T-helper 1 cell treated with Interleukin-12 subunit alpha and Interleukin-12 subunit beta and Interleukin-4 antibody, amounts not matched to agents 30 μg/mL and 1 μg/mL, for 36 hours (primary cell): ENCODE measurements around the gene ADNP2.

Experiments used
- H3K27ac Mint-ChIP-seq: one replicate; pipeline ENCODE4 v1.8.0; 2021; ENCODE audit warnings: mild to moderate bottlenecking, mixed read lengths
- H3K27me3 Mint-ChIP-seq: one replicate; pipeline ENCODE4 v1.8.0; 2021; ENCODE audit warnings: low read depth, mixed read lengths
- H3K36me3 Mint-ChIP-seq: one replicate; pipeline ENCODE4 v1.8.0; 2021; ENCODE audit warnings: low read depth, mixed read lengths
- H3K4me1 Mint-ChIP-seq: one replicate; pipeline ENCODE4 v1.8.0; 2021; ENCODE audit warnings: low read depth, mixed read lengths
- H3K4me3 Mint-ChIP-seq: one replicate; pipeline ENCODE4 v1.8.0; 2021; ENCODE audit warnings: mild to moderate bottlenecking, moderate library complexity, mixed read lengths
- H3K9me3 Mint-ChIP-seq: one replicate; pipeline ENCODE4 v1.8.0; 2021; ENCODE audit warnings: mixed read lengths

ADNP2 gene

DNA sequence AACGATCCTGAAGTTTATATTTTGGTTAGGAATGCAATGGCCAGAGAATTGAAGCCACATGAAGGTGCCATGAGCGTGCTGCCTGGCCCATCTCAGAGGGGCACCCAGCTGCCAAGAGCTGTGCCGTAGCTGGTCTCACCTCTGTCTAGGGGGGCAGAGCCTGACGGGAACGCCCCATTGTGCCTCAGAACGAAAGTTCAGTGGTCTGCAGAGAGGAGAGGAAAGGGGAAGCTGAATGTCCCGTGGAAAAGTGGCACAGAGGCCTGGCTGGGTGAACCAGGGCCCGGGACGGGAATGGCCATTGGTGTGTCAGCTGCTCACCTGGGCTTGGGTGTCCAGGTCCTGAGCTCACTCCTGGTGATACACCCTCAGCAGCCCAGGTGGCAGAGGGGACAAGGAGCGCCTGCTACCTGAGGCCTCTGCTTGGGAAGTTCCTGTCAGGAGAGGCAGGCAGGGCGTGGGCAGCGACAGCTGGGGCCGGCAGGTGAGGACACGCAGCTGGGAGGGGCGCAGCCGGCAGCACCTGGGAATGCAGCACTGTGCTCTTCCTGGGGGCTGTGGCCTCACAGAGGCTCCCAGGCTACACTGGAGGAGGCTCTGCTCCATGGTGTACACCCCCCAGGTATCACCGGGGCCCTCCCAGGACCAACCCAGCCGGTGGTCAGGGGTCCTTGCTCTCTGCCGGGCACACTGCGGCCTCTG, 70.9 kb downstream of the ADNP2 start:
- H3K9me3 Mint-ChIP-seq = no peaks in the 10 kb centered on the region
- no peak overlapping the region for H3K4me3 Mint-ChIP-seq
- H3K4me1 Mint-ChIP-seq = peaks cover 3% of the 10 kb centered on the region

DNA sequence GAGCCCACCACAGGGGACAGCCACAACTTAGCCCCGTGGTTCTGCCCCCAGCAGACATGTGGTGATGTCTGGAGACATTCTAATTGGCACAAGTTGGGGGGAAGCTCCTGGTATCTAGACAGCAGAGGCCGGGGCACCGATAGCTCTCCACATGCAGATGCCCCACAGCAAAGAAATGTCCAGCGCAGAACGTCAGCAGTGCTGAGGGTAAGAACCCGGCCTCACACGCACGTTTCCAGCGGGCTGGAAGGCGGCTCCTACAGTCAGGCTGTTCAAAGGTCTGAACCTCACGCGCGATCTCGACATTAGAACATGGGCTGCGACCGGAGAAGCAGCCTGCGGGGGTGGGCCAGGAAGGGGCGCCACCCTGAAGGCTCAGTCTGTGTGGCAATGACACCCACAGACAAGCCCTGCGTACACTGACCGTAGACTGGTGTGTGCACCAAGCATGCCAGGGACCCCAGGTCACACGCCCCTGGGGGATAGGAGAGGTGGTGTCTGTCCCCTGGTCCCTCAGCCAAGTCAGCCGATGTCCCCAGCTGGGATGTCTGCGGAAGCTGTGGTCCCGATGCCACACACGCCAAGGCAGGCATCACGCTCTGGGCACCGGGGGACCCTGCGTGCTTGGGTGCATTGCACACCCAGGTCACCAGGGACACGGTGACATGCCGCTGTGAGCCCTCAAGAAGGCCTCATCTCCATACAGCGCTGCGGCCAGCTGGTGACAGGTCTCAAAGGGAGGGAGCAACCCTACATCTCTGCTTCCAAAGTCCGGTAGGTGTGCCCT, 71.9 kb downstream of the ADNP2 start:
- H3K4me3 Mint-ChIP-seq = no peak overlapping the region
- H3K27ac Mint-ChIP-seq = no peak overlapping the region
- no peaks in the 10 kb centered on the region for H3K9me3 Mint-ChIP-seq
- no peaks in the 10 kb centered on the region for H3K36me3 Mint-ChIP-seq
- peaks cover 4% of the 10 kb centered on the region for H3K27me3 Mint-ChIP-seq
- no peaks in the 10 kb centered on the region for H3K4me1 Mint-ChIP-seq

More for the DNA sequence above, 70.9 kb downstream of the ADNP2 start:
- H3K36me3 Mint-ChIP-seq = no peaks in the 10 kb centered on the region
- H3K27me3 Mint-ChIP-seq = peaks cover 4% of the 10 kb centered on the region
- no peak overlapping the region for H3K27ac Mint-ChIP-seq

DNA sequence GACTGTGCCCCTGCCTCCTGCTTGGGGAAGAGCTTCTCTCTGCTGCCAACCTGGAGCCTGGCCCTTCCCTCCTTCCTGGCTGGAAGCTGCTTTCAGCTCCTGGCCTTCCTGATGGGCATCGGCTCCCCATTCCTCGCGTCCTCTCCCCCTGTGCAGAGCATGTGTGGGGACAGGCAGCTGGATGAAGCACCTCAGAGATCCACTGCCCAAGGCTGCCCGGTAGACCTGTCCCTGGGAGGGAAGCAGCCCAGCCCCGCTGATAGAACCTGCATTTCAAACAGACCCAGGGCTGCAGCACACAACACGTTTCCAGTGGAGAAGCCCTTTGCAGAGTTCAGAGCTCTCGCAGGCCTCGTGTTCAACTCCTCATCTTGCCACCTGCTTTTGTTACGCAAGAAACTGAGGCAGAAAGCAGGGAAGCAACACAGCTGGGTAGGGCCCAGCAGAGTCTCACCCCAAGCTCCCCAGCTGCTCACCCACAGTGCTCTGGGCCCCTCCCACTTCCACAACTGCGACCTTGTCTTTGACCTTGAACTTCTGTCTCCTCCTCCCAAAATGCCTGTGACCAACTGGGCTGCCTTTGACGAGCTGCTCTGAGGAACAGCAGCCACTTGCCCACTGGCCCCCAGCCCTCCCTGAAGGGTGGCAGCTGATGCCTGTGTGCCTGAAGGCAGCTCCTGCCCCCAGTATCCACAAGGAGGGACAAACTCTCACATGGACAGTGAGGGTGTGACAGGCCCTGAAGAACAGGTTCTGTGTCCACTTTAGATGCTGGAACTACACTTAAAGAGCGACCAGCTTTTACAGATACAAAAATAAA, 72.8 kb downstream of the ADNP2 start:
- H3K4me1 Mint-ChIP-seq = no peaks in the 10 kb centered on the region
- no peaks in the 10 kb centered on the region for H3K9me3 Mint-ChIP-seq

DNA sequence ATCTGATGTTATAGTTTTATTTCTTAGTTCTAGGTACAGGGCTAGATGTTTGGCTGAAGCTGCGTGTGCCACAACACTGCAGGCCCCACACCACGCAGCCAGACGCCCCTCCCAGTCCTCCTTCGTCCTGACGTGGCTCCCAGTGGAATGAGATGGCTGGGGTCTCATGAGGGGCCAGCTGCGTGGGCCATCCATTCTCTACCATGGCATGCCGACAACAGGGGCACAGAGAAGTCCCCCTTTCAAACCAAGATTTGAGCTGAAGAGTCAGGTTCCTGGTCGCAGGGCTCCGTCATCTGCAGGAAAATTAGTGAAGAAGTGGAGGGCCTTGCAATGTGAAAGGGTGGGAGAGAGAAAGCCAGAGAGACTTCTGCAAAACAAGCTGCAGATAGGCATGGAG, 73.8 kb downstream of the ADNP2 start:
- no peaks in the 10 kb centered on the region for H3K4me1 Mint-ChIP-seq
- H3K27me3 Mint-ChIP-seq = no peaks in the 10 kb centered on the region
- H3K4me3 Mint-ChIP-seq = no peak overlapping the region
- no peaks in the 10 kb centered on the region for H3K36me3 Mint-ChIP-seq
- no peak overlapping the region for H3K27ac Mint-ChIP-seq
- H3K9me3 Mint-ChIP-seq = no peaks in the 10 kb centered on the region

More for the DNA sequence above, 72.8 kb downstream of the ADNP2 start:
- Mint-ChIP-seq H3K4me3 (no peak overlapping the region), H3K27ac (no peak overlapping the region), H3K27me3 (no peaks in the 10 kb centered on the region), H3K36me3 (no peaks in the 10 kb centered on the region)

DNA sequence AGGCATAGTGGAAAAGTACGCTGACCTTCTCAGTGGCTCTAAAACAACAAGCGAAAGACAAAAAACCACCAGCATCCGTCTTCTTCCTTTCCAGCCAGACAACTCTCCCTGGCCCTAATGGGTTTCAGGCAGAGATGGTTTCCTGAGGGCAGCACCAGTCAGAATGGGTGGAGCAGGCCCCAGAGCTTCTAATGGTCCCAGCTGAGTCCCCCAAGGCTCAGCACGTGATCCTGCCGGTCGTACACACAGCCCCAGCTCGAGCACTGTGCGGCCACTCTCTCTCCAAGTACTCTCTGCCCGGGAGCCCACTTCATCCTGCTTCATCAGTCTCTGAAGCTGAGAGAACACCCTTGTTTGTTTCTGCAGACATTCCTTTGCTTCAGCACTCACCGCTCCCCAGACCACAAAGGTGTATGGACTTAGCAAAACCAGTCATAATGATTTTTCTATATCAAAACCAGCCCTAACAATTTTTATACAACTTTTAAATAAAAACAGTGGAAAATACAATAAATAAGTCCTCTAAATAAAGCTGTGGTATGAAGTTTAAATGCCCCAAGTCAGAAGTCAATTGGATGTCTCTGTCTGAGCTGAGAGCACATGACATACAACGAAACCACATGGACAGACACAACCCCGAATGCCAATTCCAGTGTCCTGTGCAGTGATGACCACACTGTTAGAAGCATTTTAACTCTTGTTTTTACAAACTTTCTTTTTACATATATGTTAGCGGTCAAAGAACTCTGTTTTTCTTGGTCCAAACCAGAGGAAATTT, 74.4 kb downstream of the ADNP2 start:
- Mint-ChIP-seq H3K36me3 (no peaks in the 10 kb centered on the region), H3K4me3 (no peak overlapping the region), H3K27me3 (no peaks in the 10 kb centered on the region), H3K27ac (no peak overlapping the region), H3K9me3 (no peaks in the 10 kb centered on the region), H3K4me1 (no peaks in the 10 kb centered on the region)

DNA sequence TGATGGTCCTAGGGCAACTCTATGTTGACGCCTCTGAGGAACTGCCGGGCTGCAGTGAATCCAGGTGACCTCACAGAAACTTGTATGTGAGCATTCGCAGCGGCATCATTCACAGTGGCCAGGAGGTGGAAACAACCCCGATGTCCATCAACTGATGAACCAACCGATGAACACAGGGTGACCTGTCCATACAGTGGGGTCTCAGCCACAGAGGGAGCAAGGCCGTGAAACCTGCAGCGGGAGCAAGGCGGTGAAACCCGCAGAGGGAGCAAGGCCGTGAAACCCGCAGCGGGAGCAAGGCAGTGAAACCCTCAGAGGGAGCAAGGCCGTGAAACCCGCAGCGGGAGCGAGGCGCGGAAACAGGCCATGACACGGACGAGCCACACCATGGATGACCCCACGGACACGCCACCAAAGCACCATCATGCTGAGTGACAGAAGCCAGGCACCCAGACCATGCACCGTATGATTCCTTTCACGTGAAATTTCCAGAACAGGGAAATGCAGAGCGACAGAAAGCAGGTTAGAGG, 75.2 kb downstream of the ADNP2 start:
- Mint-ChIP-seq H3K4me3 (no peak overlapping the region), H3K36me3 (no peaks in the 10 kb centered on the region), H3K9me3 (no peaks in the 10 kb centered on the region), H3K27ac (no peak overlapping the region), H3K27me3 (no peaks in the 10 kb centered on the region), H3K4me1 (no peaks in the 10 kb centered on the region)

DNA sequence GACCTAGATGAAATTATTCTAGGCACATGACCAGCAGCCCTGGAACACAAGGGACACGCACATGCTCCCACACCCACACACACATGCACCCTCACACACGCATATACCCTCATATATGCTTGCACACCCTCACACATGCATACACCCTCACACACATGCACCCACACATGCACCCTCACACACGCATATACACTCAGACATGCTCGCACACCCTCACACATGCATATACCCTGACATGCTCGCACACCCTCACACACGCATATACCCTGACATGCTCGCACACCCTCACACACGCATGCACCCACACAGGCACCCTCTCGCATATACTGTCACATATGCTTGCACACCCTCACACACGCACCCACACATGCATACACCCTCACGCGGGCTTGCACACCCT, 76.5 kb downstream of the ADNP2 start:
- Mint-ChIP-seq H3K4me1 (no peaks in the 10 kb centered on the region), H3K27ac (no peak overlapping the region), H3K36me3 (no peaks in the 10 kb centered on the region), H3K4me3 (no peak overlapping the region), H3K9me3 (no peaks in the 10 kb centered on the region), H3K27me3 (no peaks in the 10 kb centered on the region)

DNA sequence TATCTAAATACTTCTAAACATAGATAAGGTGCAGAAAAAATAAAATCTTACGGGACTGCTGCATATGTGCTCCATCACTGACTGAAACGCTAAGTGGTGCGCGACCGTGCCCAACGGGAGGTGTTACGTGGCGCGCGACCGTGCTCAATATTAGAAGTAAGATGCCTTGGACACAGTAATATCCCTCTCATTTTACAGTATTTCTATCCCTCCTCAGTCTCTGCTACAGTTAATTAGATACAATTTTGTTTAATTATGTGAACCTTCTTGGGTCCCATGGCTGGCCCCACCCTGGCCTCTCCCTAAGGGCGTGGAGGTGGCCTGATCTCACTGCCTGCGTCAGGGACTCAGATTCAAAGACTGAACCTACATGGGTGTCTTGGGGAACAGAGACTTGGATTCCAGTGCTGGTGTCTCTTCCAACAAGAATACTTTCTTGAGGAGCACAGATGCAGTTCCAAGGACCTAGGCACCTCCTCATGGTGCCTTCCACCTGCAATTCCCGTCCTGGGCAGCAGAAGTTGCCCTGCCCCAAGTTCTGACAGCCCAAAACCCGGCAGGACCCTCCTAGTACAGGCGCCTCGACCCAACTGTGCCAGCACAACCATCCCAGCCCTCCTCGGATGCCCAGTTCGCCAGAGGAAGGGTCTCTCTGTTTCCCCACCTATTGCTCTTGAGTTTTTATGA, 79.0 kb downstream of the ADNP2 start:
- Mint-ChIP-seq H3K27me3 (no peaks in the 10 kb centered on the region), H3K36me3 (no peaks in the 10 kb centered on the region), H3K4me3 (no peak overlapping the region), H3K27ac (no peak overlapping the region), H3K9me3 (no peaks in the 10 kb centered on the region), H3K4me1 (no peaks in the 10 kb centered on the region)

DNA sequence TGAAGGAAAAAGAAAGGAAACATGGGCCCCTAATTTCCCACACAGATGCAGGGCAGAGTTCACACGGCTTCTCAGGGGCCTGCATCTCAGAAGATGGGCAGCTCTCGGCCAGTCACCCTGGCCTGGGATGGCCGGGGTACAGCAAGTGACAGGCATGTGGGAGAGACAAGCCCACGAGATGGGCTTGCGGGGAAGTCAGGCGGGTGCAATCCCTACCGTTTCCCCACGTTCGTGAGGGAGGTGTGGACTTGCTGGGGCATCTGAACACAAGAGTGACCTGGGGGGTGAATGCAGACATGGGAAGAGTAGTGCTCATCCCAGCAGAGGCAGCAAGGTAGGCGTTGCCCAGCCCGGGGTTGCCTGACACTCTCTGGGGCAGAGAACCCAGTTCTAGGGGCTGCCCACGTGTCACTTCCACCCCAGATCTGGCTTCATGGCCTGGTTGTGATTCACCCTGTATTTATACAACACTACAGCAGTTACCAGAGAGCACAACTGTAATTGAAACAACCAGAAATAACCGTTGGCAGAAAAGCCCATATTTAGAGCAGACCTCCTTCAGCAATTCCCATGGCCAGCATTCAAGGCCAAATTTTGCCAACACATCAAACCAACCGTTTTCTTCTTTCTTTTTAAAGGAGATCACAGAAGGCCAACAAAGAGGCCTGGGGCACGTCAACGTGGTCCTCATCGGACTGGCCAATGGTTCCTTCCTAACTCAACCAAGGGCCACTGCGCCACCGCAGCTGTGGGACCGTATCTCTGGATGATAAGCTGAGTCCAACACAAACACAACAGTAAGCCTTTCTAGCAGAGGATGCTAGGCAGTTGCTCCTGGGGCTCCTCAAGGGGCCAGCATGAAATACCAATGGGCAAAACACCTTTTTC, 79.8 kb downstream of the ADNP2 start:
- no peak overlapping the region for H3K4me3 Mint-ChIP-seq
- H3K9me3 Mint-ChIP-seq = no peaks in the 10 kb centered on the region
- no peaks in the 10 kb centered on the region for H3K36me3 Mint-ChIP-seq
- no peak overlapping the region for H3K27ac Mint-ChIP-seq
- H3K4me1 Mint-ChIP-seq = no peaks in the 10 kb centered on the region
- H3K27me3 Mint-ChIP-seq = no peaks in the 10 kb centered on the region

DNA sequence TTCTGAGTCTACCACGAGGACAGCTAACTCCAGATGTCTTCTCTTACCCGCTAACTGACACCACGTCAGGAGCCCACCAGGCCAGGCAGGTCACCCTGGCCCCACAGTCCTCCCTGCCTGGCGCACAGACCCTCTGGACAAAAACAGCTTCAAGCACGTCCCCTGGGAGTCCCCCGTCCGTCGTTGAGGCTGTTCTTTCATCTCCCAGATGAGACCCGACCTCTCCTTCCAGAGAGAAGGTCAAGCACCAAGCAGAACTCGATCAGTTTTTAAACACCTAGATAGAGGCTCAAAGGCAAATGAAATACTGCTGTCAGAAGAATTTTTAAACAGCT, 80.4 kb downstream of the ADNP2 start:
- Mint-ChIP-seq H3K27ac (no peak overlapping the region), H3K36me3 (no peaks in the 10 kb centered on the region), H3K4me3 (no peak overlapping the region), H3K27me3 (no peaks in the 10 kb centered on the region), H3K9me3 (no peaks in the 10 kb centered on the region), H3K4me1 (no peaks in the 10 kb centered on the region)
